Caco-2 (cell line): ENCODE measurements around the gene AMH. TPM values are rescaled to one million over a fixed set of nuclear protein-coding genes. Genes with fewer than 3 reads are reported as not detected.

Source experiments
- BruUV-seq: library from RNA; stranded (reverse); fragments of 400-500 nt; replicated peaks from 2 replicates; lab custom pipeline; 2021; lab: Mats Ljungman, UMichigan
- CTCF ChIA-PET: fragments of 300-600 bp; sonication (Branson Sonifier 250); formaldehyde crosslinking; loops from one replicate; lab custom pipeline; 2022; ENCODE audit warnings: antibody characterized with exemption; lab: Charles Lee
- POLR2A ChIA-PET: fragments of 300-600 bp; sonication (Branson Sonifier 250); formaldehyde crosslinking; loops from one replicate; lab custom pipeline; 2022; ENCODE audit warnings: antibody characterized with exemption; lab: Charles Lee
- DNase-seq, 2 experiments: peaks; one replicate each; pipeline versions ENCODE4 v3.0.0 to v3.0.0-alpha.2; 2020 to 2022
- H3K27me3 ChIP-seq: replicated peaks from 2 replicates; pipeline ENCODE4 v1.6.0; 2011; ENCODE audit warnings: low read length; ENCODE audit not compliant: control insufficient read depth, insufficient read depth
- H3K36me3 ChIP-seq: 2 replicates; pipeline ENCODE4 v1.5.1; 2011; ENCODE audit warnings: low read length; ENCODE audit not compliant: control insufficient read depth, insufficient read depth
- H3K4me1 ChIP-seq: fragments of 250-450 bp; sonication (Bioruptor Pico); 2 replicates; pipeline ENCODE4 v1.5.1; 2020; ENCODE audit warnings: mild to moderate bottlenecking
- H3K4me3 ChIP-seq: 2 replicates; pipeline ENCODE4 v1.5.1; 2011; ENCODE audit warnings: low read depth, mild to moderate bottlenecking, control low read depth, low read length
- H3K9me3 ChIP-seq: fragments of 250-450 bp; sonication (Bioruptor Pico); 2 replicates; pipeline ENCODE4 v1.5.1; 2020; ENCODE audit warnings: mild to moderate bottlenecking, moderate library complexity
- H3K27ac Mint-ChIP-seq: one replicate; pipeline ENCODE4 v1.8.0; 2022; ENCODE audit warnings: mixed read lengths; ENCODE audit not compliant: unreplicated experiment
- H3K27me3 Mint-ChIP-seq: one replicate; pipeline ENCODE4 v1.8.0; 2022; ENCODE audit warnings: mixed read lengths; ENCODE audit not compliant: insufficient read depth, unreplicated experiment
- H3K36me3 Mint-ChIP-seq: one replicate; pipeline ENCODE4 v1.8.0; 2022; ENCODE audit warnings: mild to moderate bottlenecking, mixed read lengths; ENCODE audit not compliant: insufficient read depth, unreplicated experiment
- H3K4me1 Mint-ChIP-seq: one replicate; pipeline ENCODE4 v1.8.0; 2022; ENCODE audit warnings: low read depth, mixed read lengths; ENCODE audit not compliant: unreplicated experiment
- H3K4me3 Mint-ChIP-seq: one replicate; pipeline ENCODE4 v1.8.0; 2022; ENCODE audit warnings: mild to moderate bottlenecking, moderate library complexity, mixed read lengths; ENCODE audit not compliant: unreplicated experiment
- H3K9me3 Mint-ChIP-seq: one replicate; pipeline ENCODE4 v1.8.0; 2022; ENCODE audit warnings: mixed read lengths; ENCODE audit not compliant: unreplicated experiment
- CTCF ChIP-seq, 2 experiments: fragments of 200-600 bp in 1 of 2; IDR thresholded peaks; 1 replicate in 1 of 2; 2 replicates in 1 of 2; pipeline versions ENCODE4 v1.5.1 to v1.8.0; 2011 to 2022; ENCODE audit warnings: antibody characterized with exemption in 1 of 2, control low read depth in 1 of 2, inconsistent platforms in 1 of 2, low read depth in 1 of 2, low read length in 1 of 2, mild to moderate bottlenecking in 1 of 2, moderate library complexity in 1 of 2; ENCODE audit not compliant: insufficient read depth in 1 of 2, severe bottlenecking in 1 of 2, unreplicated experiment in 1 of 2
- intact Hi-C: fragments of 100-400 bp; cut with micrococcal nuclease; formaldehyde crosslinking; loops from one replicate; pipeline ENCODE4 v1.10.0; 2022; ENCODE audit not compliant: unreplicated experiment
- total RNA-seq: library from RNA; stranded (reverse); gene quantifications from 2 replicates; pipeline ENCODE4 v1.2.3, GENCODE V29; 2022

The AMH gene
- total RNA-seq, 1 experiment from 2014 or later = 19.4 TPM

DNA sequence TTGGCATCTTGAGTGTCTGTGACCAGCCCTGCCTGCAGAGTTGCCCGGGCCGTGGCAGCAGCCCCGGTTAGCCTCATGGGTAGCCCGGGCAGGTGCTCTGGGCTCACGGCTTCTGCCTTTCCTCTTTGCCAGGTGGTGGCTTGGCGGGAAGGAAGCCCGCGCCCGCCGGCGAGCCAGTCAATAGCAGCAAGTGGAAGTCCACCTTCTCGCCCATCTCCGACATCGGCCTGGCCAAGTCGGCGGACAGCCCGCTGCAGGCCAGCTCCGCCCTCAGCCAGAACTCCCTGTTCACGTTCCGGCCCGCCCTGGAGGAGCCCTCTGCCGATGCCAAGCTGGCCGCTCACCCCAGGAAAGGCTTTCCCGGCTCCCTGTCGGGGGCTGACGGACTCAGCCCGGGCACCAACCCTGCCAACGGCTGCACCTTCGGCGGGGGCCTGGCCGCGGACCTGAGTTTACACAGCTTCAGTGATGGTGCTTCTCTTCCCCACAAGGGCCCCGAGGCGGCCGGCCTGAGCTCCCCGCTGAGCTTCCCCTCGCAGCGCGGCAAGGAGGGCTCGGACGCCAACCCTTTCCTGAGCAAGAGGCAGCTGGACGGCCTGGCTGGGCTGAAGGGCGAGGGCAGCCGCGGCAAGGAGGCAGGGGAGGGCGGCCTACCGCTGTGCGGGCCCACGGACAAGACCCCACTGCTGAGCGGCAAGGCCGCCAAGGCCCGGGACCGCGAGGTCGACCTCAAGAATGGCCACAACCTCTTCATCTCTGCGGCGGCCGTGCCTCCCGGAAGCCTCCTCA, 22.9 kb upstream of the AMH start:
- Histone ChIP-seq H3K36me3 (peaks cover 3% of the 10 kb centered on the region; the same call in 1 of the 2 replicates), H3K4me3 (no peak overlapping the region), H3K4me1 (no peaks in the 10 kb centered on the region), H3K9me3 (no peaks in the 10 kb centered on the region), H3K27me3 (no peaks in the 10 kb centered on the region)
- H3K36me3 Mint-ChIP-seq = peaks cover 79% of the 10 kb centered on the region
- TF ChIP-seq CTCF (IDR thresholded peaks at IDR 0.05; ENCODE audit: insufficient read depth in 1 of 2, low read depth in 1 of 2, low read length in 1 of 2, severe bottlenecking in 1 of 2, unreplicated experiment in 1 of 2) = no peak
- no peak overlapping the region for H3K27ac Mint-ChIP-seq
- POLR2A ChIA-PET = no interaction called here
- H3K27me3 Mint-ChIP-seq = no peaks in the 10 kb centered on the region
- CTCF ChIA-PET = no interaction called here
- H3K4me3 Mint-ChIP-seq = no peak overlapping the region
- no peaks in the 10 kb centered on the region for H3K4me1 Mint-ChIP-seq
- no peak for DNase-seq
- no peaks in the 10 kb centered on the region for H3K9me3 Mint-ChIP-seq
- intact Hi-C loops = no loop called here
- no TSS peak for BruUV-seq

DNA sequence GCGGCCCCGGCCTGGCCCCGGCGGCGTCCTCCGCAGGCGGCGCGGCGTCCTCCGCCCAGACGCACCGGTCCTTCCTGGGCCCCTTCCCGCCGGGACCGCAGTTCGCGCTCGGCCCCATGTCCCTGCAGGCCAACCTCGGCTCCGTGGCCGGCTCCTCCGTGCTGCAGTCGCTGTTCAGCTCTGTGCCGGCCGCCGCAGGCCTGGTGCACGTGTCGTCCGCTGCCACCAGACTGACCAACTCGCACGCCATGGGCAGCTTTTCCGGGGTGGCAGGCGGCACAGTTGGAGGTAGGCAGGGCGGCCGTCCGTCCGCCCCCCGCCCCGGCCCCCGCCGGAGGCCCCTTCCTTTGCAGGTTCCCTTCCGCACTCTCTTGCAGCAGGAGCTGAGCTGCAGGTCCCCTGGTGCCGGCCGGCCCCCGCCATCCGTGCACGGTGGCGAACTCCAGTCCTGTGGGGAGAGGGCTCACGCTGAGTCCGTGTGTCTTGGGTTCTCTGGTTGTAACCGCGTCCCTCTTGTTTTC, 22.2 kb upstream of the AMH start:
- no TSS peak for BruUV-seq
- Mint-ChIP-seq H3K4me3 (no peak overlapping the region), H3K9me3 (no peaks in the 10 kb centered on the region), H3K27ac (no peak overlapping the region), H3K36me3 (peaks cover 81% of the 10 kb centered on the region), H3K27me3 (no peaks in the 10 kb centered on the region), H3K4me1 (no peaks in the 10 kb centered on the region)
- H3K4me1 ChIP-seq = no peaks in the 10 kb centered on the region
- H3K4me3 ChIP-seq = no peak overlapping the region
- no peak for TF ChIP-seq CTCF (IDR thresholded peaks at IDR 0.05; ENCODE audit: insufficient read depth in 1 of 2, low read depth in 1 of 2, low read length in 1 of 2, severe bottlenecking in 1 of 2, unreplicated experiment in 1 of 2)
- H3K9me3 ChIP-seq = no peaks in the 10 kb centered on the region
- no peak for DNase-seq
- intact Hi-C loops = no loop called here
- H3K36me3 ChIP-seq = peaks cover 3% of the 10 kb centered on the region; the same call in 1 of the 2 replicates
- H3K27me3 ChIP-seq = no peaks in the 10 kb centered on the region
- POLR2A ChIA-PET = no interaction called here
- CTCF ChIA-PET = no interaction called here

GRCh38 chr19:2227415-2228156, 21.5 kb upstream of the AMH start:
- Mint-ChIP-seq H3K27ac (no peak overlapping the region), H3K9me3 (no peaks in the 10 kb centered on the region), H3K4me3 (no peak overlapping the region), H3K36me3 (peaks cover 84% of the 10 kb centered on the region), H3K4me1 (no peaks in the 10 kb centered on the region), H3K27me3 (no peaks in the 10 kb centered on the region)
- ChIA-PET POLR2A (interaction anchor here (0.6 kb wide), 1 partner anchor 200 kb away, joined by 3 read pairs; the partner anchor contains the start of gene TIMM13), CTCF (interaction anchor here (1.1 kb wide), 1 partner anchor 72 kb away, joined by 6 read pairs; no protein-coding TSS in a partner anchor)
- H3K36me3 ChIP-seq = peaks cover 3% of the 10 kb centered on the region; the same call in 1 of the 2 replicates
- H3K4me1 ChIP-seq = no peaks in the 10 kb centered on the region
- no peak for TF ChIP-seq CTCF (IDR thresholded peaks at IDR 0.05; ENCODE audit: insufficient read depth in 1 of 2, low read depth in 1 of 2, low read length in 1 of 2, severe bottlenecking in 1 of 2, unreplicated experiment in 1 of 2)
- no peak for DNase-seq
- no TSS peak for BruUV-seq
- intact Hi-C loops = no loop called here
- no peaks in the 10 kb centered on the region for H3K9me3 ChIP-seq
- no peak overlapping the region for H3K4me3 ChIP-seq
- no peaks in the 10 kb centered on the region for H3K27me3 ChIP-seq
